WTC11 (cell line): ENCODE results near the gene MRPS27. TPM values are rescaled to one million over a fixed set of nuclear protein-coding genes. Genes with fewer than 3 reads are reported as not detected.

Source experiments
- ATAC-seq: fragments of 200-7000 bp; cut with Tn5 transposase; 2 replicates; pipeline ENCODE4 v1.10.0; 2021; ENCODE audit warnings: mild to moderate bottlenecking, moderate library complexity
- CTCF ChIA-PET: fragments of 300-600 bp; sonication (Branson Sonifier 250); formaldehyde crosslinking; loops from one replicate; lab custom pipeline; 2021; ENCODE audit warnings: antibody characterized with exemption; lab: Charles Lee
- POLR2A ChIA-PET: fragments of 350-600 bp; sonication (Branson Sonifier 250); formaldehyde crosslinking; loops from one replicate; lab custom pipeline; 2021; ENCODE audit warnings: antibody characterized with exemption; lab: Charles Lee
- DNase-seq: peaks from one replicate; pipeline ENCODE4 v3.0.0; 2021; ENCODE audit warnings: low spot score
- H3K27ac Mint-ChIP-seq: 2 replicates; pipeline ENCODE4 v1.8.0; 2021; ENCODE audit warnings: mixed read lengths
- H3K27me3 Mint-ChIP-seq: 2 replicates; pipeline ENCODE4 v1.8.0; 2021; ENCODE audit warnings: low read depth, mild to moderate bottlenecking, moderate library complexity, mixed read lengths
- H3K36me3 Mint-ChIP-seq: 2 replicates; pipeline ENCODE4 v1.8.0; 2021; ENCODE audit warnings: mixed read lengths
- H3K4me1 Mint-ChIP-seq: 2 replicates; pipeline ENCODE4 v1.8.0; 2022; ENCODE audit warnings: mixed read lengths
- H3K4me3 Mint-ChIP-seq: 2 replicates; pipeline ENCODE4 v1.8.0; 2021; ENCODE audit warnings: mild to moderate bottlenecking, moderate library complexity, mixed read lengths
- H3K9me3 Mint-ChIP-seq: 2 replicates; pipeline ENCODE4 v1.8.0; 2021; ENCODE audit warnings: mixed read lengths
- AR ChIP-seq: fragments of 250-450 bp; sonication (Bioruptor Pico); IDR thresholded peaks from 2 replicates; pipeline ENCODE4 v1.9.0; 2021; ENCODE audit warnings: mild to moderate bottlenecking
- E2F1 ChIP-seq: sonication (generic); formaldehyde crosslinking; IDR thresholded peaks from 2 replicates; pipeline ENCODE4 v1.8.0; 2022; ENCODE audit warnings: mild to moderate bottlenecking, missing genetic modification reagents
- E2F4 ChIP-seq: sonication (generic); formaldehyde crosslinking; IDR thresholded peaks from 2 replicates; pipeline ENCODE4 v1.8.1; 2022; ENCODE audit warnings: low read depth, mild to moderate bottlenecking, moderate library complexity, missing genetic modification reagents, borderline replicate concordance
- ERG ChIP-seq: fragments of 250-450 bp; sonication (Bioruptor Pico); IDR thresholded peaks from 2 replicates; pipeline ENCODE4 v1.8.0; 2021; ENCODE audit warnings: mild to moderate bottlenecking
- GTF2I ChIP-seq: fragments of 250-450 bp; sonication (Bioruptor Pico); conservative IDR thresholded peaks from 2 replicates; pipeline ENCODE4 v1.4.0; 2021; ENCODE audit warnings: mild to moderate bottlenecking
- HMGA2 ChIP-seq: fragments of 250-450 bp; sonication (Bioruptor Pico); IDR thresholded peaks from 2 replicates; pipeline ENCODE4 v1.4.0; 2021; ENCODE audit warnings: mild to moderate bottlenecking, moderate library complexity
- IRF2 ChIP-seq: sonication (generic); formaldehyde crosslinking; IDR thresholded peaks from 2 replicates; pipeline ENCODE4 v1.8.0; 2022; ENCODE audit warnings: low read depth, missing genetic modification reagents, borderline replicate concordance
- JUN ChIP-seq: sonication (generic); formaldehyde crosslinking; IDR thresholded peaks from 2 replicates; pipeline ENCODE4 v1.8.0; 2023; ENCODE audit warnings: mild to moderate bottlenecking, missing genetic modification reagents
- KAT7 ChIP-seq: sonication (generic); formaldehyde crosslinking; IDR thresholded peaks from 2 replicates; pipeline ENCODE4 v1.8.1; 2023; ENCODE audit warnings: missing genetic modification reagents, mild to moderate bottlenecking, borderline replicate concordance
- MLX ChIP-seq: sonication (generic); formaldehyde crosslinking; IDR thresholded peaks from 2 replicates; pipeline ENCODE4 v1.8.1; 2023; ENCODE audit warnings: mild to moderate bottlenecking, missing genetic modification reagents, moderate library complexity
- MXD4 ChIP-seq: fragments of 250-450 bp; sonication (Bioruptor Pico); IDR thresholded peaks from 2 replicates; pipeline ENCODE4 v1.8.0; 2021; ENCODE audit warnings: mild to moderate bottlenecking, moderate library complexity, borderline replicate concordance
- NFE2L1 ChIP-seq: sonication (generic); formaldehyde crosslinking; IDR thresholded peaks from 2 replicates; pipeline ENCODE4 v1.8.1; 2023; ENCODE audit warnings: missing genetic modification reagents
- PREB ChIP-seq: sonication (generic); formaldehyde crosslinking; IDR thresholded peaks from 2 replicates; pipeline ENCODE4 v1.8.1; 2022; ENCODE audit warnings: mild to moderate bottlenecking, missing genetic modification reagents, moderate library complexity, borderline replicate concordance
- SMAD3 ChIP-seq: sonication (generic); formaldehyde crosslinking; IDR thresholded peaks from 2 replicates; pipeline ENCODE4 v1.8.0; 2022; ENCODE audit warnings: missing genetic modification reagents, mild to moderate bottlenecking, borderline replicate concordance
- SMAD4 ChIP-seq: sonication (generic); formaldehyde crosslinking; IDR thresholded peaks from 2 replicates; pipeline ENCODE4 v1.8.0; 2022; ENCODE audit warnings: mild to moderate bottlenecking, missing genetic modification reagents
- USF1 ChIP-seq: sonication (generic); formaldehyde crosslinking; IDR thresholded peaks from 2 replicates; pipeline ENCODE4 v1.8.0; 2022; ENCODE audit warnings: mild to moderate bottlenecking, missing genetic modification reagents
- ZNF263 ChIP-seq: sonication (generic); formaldehyde crosslinking; IDR thresholded peaks from 2 replicates; pipeline ENCODE4 v1.8.1; 2022; ENCODE audit warnings: low read depth, mild to moderate bottlenecking, moderate library complexity, missing genetic modification reagents
- ZNF281 ChIP-seq: sonication (generic); formaldehyde crosslinking; IDR thresholded peaks from 2 replicates; pipeline ENCODE4 v1.8.0; 2023; ENCODE audit warnings: mild to moderate bottlenecking, missing genetic modification reagents
- ZNF416 ChIP-seq: fragments of 250-450 bp; sonication (Bioruptor Pico); IDR thresholded peaks from 2 replicates; pipeline ENCODE4 v1.9.0; 2021; ENCODE audit warnings: mild to moderate bottlenecking, inconsistent platforms
- ZNF512 ChIP-seq: sonication (generic); formaldehyde crosslinking; IDR thresholded peaks from 2 replicates; pipeline ENCODE4 v1.8.1; 2022; ENCODE audit warnings: missing genetic modification reagents, borderline replicate concordance
- total RNA-seq: library from RNA; stranded (reverse); gene quantifications from 3 replicates; pipeline ENCODE4 v1.2.3, GENCODE V29; 2021

Gene MRPS27
- total RNA-seq, 1 experiment from 2014 or later = 80.1 TPM

- ATAC-seq (no peak), DNase-seq (no peak)
- TF ChIP-seq PREB = no peak
- no peak for TF ChIP-seq ZNF281 (CRISPR knock-in tag)
- no peak for TF ChIP-seq NFE2L1
- no peak for TF ChIP-seq E2F4 (CRISPR knock-in tag)
- TF ChIP-seq MXD4 (CRISPR knock-in tag) = no peak
- no peak for TF ChIP-seq SMAD3
- TF ChIP-seq MLX (CRISPR knock-in tag) = no peak
- no peak for TF ChIP-seq ZNF416 (CRISPR knock-in tag)
- no peak for TF ChIP-seq GTF2I
- no peak for TF ChIP-seq ZNF263 (CRISPR knock-in tag)
- no peak for TF ChIP-seq E2F1 (CRISPR knock-in tag)
- no peak for TF ChIP-seq SMAD4
- TF ChIP-seq JUN (CRISPR knock-in tag) = no peak
- peaks cover 3% of the 10 kb centered on the region; the same call in 1 of the 2 replicates for H3K4me1 Mint-ChIP-seq
- no peak overlapping the region for H3K27ac Mint-ChIP-seq
- no peak overlapping the region for H3K4me3 Mint-ChIP-seq
- no peaks in the 10 kb centered on the region for H3K27me3 Mint-ChIP-seq
- H3K36me3 Mint-ChIP-seq = peaks cover 33% of the 10 kb centered on the region
- POLR2A ChIA-PET = no interaction called here
- no peaks in the 10 kb centered on the region for H3K9me3 Mint-ChIP-seq
- CTCF ChIA-PET = interaction anchor here (1.1 kb wide), 1 partner anchor 119 kb away, joined by 3 read pairs; no protein-coding TSS in a partner anchor
These were observed 130.9 kb downstream of the MRPS27 start for GRCh38 chr5:72189146-72189545.

- Mint-ChIP-seq H3K9me3 (no peaks in the 10 kb centered on the region), H3K27ac (no peak overlapping the region), H3K4me3 (no peak overlapping the region), H3K27me3 (no peaks in the 10 kb centered on the region), H3K36me3 (peaks cover 24% of the 10 kb centered on the region), H3K4me1 (peaks cover 11% of the 10 kb centered on the region)
- ChIA-PET CTCF (interaction anchor here (1.1 kb wide), 2 partner anchors 20 to 120 kb away, joined by 3 read pairs; no protein-coding TSS in a partner anchor), POLR2A (no interaction called here)
- DNase-seq (no peak), ATAC-seq (no peak)
- TF ChIP-seq ZNF416 (CRISPR knock-in tag) (no peak), USF1 (CRISPR knock-in tag) (no peak), SMAD3 (no peak), ZNF512 (CRISPR knock-in tag) (no peak), HMGA2 (no peak), ERG (CRISPR knock-in tag) (no peak), NFE2L1 (no peak), E2F1 (CRISPR knock-in tag) (no peak), IRF2 (CRISPR knock-in tag) (no peak), AR (no peak), KAT7 (CRISPR knock-in tag) (no peak)
These were observed 131.9 kb downstream of the MRPS27 start for GRCh38 chr5:72188166-72188565.
